ENCODE results near the gene IL17B. TPM values are rescaled to one million over a fixed set of nuclear protein-coding genes. Genes with fewer than 3 reads are reported as not detected.
"Not testable (repeated sequence)": the region's sequence is repeated elsewhere in the genome, so short reads cannot be mapped to it uniquely, and the experiment has no call there.

Gene IL17B
- total and polyA plus RNA-seq, 4 donors = 0.87 to 4.0 (median 2.2) TPM

DNA sequence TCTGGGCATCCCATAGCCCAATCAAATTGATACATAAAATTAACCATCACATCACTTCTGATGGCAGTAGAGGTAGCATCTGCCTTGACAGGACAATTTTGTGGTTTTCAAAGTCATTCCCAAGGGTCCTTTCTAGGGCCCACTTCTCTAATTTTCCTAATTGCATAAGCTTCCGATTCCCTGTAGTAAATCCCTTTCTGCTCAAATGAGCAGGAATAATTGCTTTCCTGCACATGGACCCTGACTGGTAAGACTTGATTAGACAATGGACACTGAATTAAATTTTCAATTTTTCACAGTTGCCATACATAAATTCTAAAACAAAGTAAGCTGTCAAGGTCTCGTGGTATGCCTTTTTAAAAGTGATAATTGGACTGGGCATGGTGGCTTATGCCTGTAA lies 22.0 kb upstream of the IL17B start:
- Histone ChIP-seq H3K4me1 (ENCODE audit: control insufficient read depth, insufficient read depth, low read length) (peaks cover 8% of the 10 kb centered on the region), H3K36me3 (ENCODE audit: control insufficient read depth, insufficient read depth, low read length) (no peaks in the 10 kb centered on the region), H3K27me3 (ENCODE audit: control insufficient read depth, insufficient read depth, low read length) (no peaks in the 10 kb centered on the region), H3K4me3 (ENCODE audit: low read depth, low read length) (no peak overlapping the region), H3K27ac (ENCODE audit: low read depth, low read length) (peak overlapping the region; percentile 49), H3K9me3 (ENCODE audit: control insufficient read depth, insufficient read depth, low read length) (no peaks in the 10 kb centered on the region)
- no peak for DNase-seq (ENCODE audit: low read depth in 4 of 6, low spot score in 6 of 6)
- no CpG with 5 or more reads among the region's 2 CpGs for WGBS (ENCODE audit: insufficient coverage)

GRCh38 chr5:149400304-149400703 lies 21.2 kb upstream of the IL17B start:
- WGBS (ENCODE audit: insufficient coverage) = 76% methylated on average over 4 of the region's 6 CpGs
- Histone ChIP-seq H3K4me3 (ENCODE audit: low read depth, low read length) (no peak overlapping the region), H3K27me3 (ENCODE audit: control insufficient read depth, insufficient read depth, low read length) (no peaks in the 10 kb centered on the region), H3K9me3 (ENCODE audit: control insufficient read depth, insufficient read depth, low read length) (no peaks in the 10 kb centered on the region), H3K4me1 (ENCODE audit: control insufficient read depth, insufficient read depth, low read length) (peaks cover under 1% of the 10 kb centered on the region), H3K36me3 (ENCODE audit: control insufficient read depth, insufficient read depth, low read length) (no peaks in the 10 kb centered on the region), H3K27ac (ENCODE audit: low read depth, low read length) (peak overlapping the region; percentile 49)
- no peak for DNase-seq (ENCODE audit: low read depth in 4 of 6, low spot score in 6 of 6)

DNA sequence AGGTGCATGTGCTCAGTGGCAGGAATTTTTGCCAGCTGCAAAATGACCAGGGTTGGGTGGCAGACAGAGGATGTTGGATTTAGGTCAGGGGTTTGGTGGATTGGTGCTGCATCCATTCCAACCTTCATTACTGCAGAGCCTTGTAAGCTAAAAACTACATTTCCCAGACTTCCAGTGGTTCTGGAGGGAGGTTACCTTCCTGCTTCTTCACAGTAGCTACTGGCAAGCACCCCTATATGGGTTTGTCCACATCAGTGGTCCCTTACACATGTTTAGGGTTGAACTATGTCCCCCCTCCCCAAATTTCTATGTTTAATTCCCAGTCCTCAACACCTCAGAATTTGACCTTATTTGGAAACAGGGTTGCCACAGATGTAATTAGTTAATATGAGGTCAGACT lies 20.7 kb upstream of the IL17B start:
- H3K9me3 ChIP-seq (ENCODE audit: control insufficient read depth, insufficient read depth, low read length) = no peaks in the 10 kb centered on the region
- H3K4me1 ChIP-seq (ENCODE audit: control insufficient read depth, insufficient read depth, low read length) = no peaks in the 10 kb centered on the region
- H3K36me3 ChIP-seq (ENCODE audit: control insufficient read depth, insufficient read depth, low read length) = no peaks in the 10 kb centered on the region
- no peak overlapping the region for H3K4me3 ChIP-seq (ENCODE audit: low read depth, low read length)
- no peaks in the 10 kb centered on the region for H3K27me3 ChIP-seq (ENCODE audit: control insufficient read depth, insufficient read depth, low read length)
- peak in 1 of 6 donors; percentile 38 for DNase-seq (ENCODE audit: low read depth in 4 of 6, low spot score in 6 of 6)
- peak overlapping the region; percentile 49 for H3K27ac ChIP-seq (ENCODE audit: low read depth, low read length)

GRCh38 chr5:149398747-149399266 lies 19.7 kb upstream of the IL17B start:
- H3K27me3 ChIP-seq (ENCODE audit: control insufficient read depth, insufficient read depth, low read length); H3K36me3 ChIP-seq (ENCODE audit: control insufficient read depth, insufficient read depth, low read length); H3K4me1 ChIP-seq (ENCODE audit: control insufficient read depth, insufficient read depth, low read length); H3K9me3 ChIP-seq (ENCODE audit: control insufficient read depth, insufficient read depth, low read length); DNase-seq (ENCODE audit: low read depth in 4 of 6, low spot score in 6 of 6); H3K4me3 ChIP-seq (ENCODE audit: low read depth, low read length); H3K27ac ChIP-seq (ENCODE audit: low read depth, low read length): not testable (repeated sequence)
- 76% methylated on average over 2 of the region's 7 CpGs for WGBS (ENCODE audit: insufficient coverage)

DNA sequence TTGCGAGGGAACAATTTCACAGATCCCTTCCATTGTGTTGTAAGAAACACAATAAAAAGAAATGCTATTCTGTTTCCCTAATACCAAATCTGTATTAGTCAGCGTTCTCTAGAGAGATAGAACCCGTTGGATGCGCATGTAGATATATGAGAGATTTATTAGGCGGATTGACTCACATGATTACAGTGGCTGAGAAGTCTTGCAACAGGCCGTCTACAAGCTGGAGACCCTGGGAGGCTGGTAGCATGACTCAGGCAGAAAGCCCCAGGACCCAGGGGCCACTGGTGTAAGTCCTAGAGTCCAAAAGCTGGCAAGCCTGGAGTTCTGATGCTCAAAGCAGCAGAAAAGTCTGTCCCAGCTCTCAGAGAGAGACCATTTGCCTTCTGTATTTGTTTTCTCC lies 18.4 kb upstream of the IL17B start:
- 80% methylated on average over 4 of the region's 6 CpGs for WGBS (ENCODE audit: insufficient coverage)
- no peak overlapping the region for H3K27ac ChIP-seq (ENCODE audit: low read depth, low read length)
- no peaks in the 10 kb centered on the region for H3K4me1 ChIP-seq (ENCODE audit: control insufficient read depth, insufficient read depth, low read length)
- no peaks in the 10 kb centered on the region for H3K36me3 ChIP-seq (ENCODE audit: control insufficient read depth, insufficient read depth, low read length)
- H3K27me3 ChIP-seq (ENCODE audit: control insufficient read depth, insufficient read depth, low read length) = no peaks in the 10 kb centered on the region
- no peak for DNase-seq (ENCODE audit: low read depth in 4 of 6, low spot score in 6 of 6)
- H3K9me3 ChIP-seq (ENCODE audit: control insufficient read depth, insufficient read depth, low read length) = no peaks in the 10 kb centered on the region
- H3K4me3 ChIP-seq (ENCODE audit: low read depth, low read length) = no peak overlapping the region

- H3K36me3 ChIP-seq (ENCODE audit: control insufficient read depth, insufficient read depth, low read length); H3K27ac ChIP-seq (ENCODE audit: low read depth, low read length): not testable (repeated sequence)
These were observed 15.9 kb upstream of the IL17B start for GRCh38 chr5:149394996-149395395.

GRCh38 chr5:149392718-149393117 lies 13.6 kb upstream of the IL17B start:
- Histone ChIP-seq H3K4me3 (ENCODE audit: low read depth, low read length) (no peak overlapping the region), H3K27me3 (ENCODE audit: control insufficient read depth, insufficient read depth, low read length) (no peaks in the 10 kb centered on the region), H3K36me3 (ENCODE audit: control insufficient read depth, insufficient read depth, low read length) (no peaks in the 10 kb centered on the region), H3K4me1 (ENCODE audit: control insufficient read depth, insufficient read depth, low read length) (no peaks in the 10 kb centered on the region), H3K9me3 (ENCODE audit: control insufficient read depth, insufficient read depth, low read length) (no peaks in the 10 kb centered on the region), H3K27ac (ENCODE audit: low read depth, low read length) (no peak overlapping the region)
- DNase-seq (ENCODE audit: low read depth in 4 of 6, low spot score in 6 of 6) = no peak
- 90% methylated on average over 1 of the region's 19 CpGs for WGBS (ENCODE audit: insufficient coverage)

More at GRCh38 chr5:149394996-149395395, 15.9 kb upstream of the IL17B start:
- H3K4me1 ChIP-seq (ENCODE audit: control insufficient read depth, insufficient read depth, low read length); DNase-seq (ENCODE audit: low read depth in 4 of 6, low spot score in 6 of 6); H3K27me3 ChIP-seq (ENCODE audit: control insufficient read depth, insufficient read depth, low read length); H3K9me3 ChIP-seq (ENCODE audit: control insufficient read depth, insufficient read depth, low read length); H3K4me3 ChIP-seq (ENCODE audit: low read depth, low read length): not testable (repeated sequence)

- WGBS (ENCODE audit: insufficient coverage) = 83% methylated on average over 6 of the region's 6 CpGs
- Histone ChIP-seq H3K9me3 (ENCODE audit: control insufficient read depth, insufficient read depth, low read length) (no peaks in the 10 kb centered on the region), H3K36me3 (ENCODE audit: control insufficient read depth, insufficient read depth, low read length) (no peaks in the 10 kb centered on the region), H3K4me3 (ENCODE audit: low read depth, low read length) (no peak overlapping the region), H3K4me1 (ENCODE audit: control insufficient read depth, insufficient read depth, low read length) (peaks cover 3% of the 10 kb centered on the region), H3K27me3 (ENCODE audit: control insufficient read depth, insufficient read depth, low read length) (no peaks in the 10 kb centered on the region), H3K27ac (ENCODE audit: low read depth, low read length) (no peak overlapping the region)
- DNase-seq (ENCODE audit: low read depth in 4 of 6, low spot score in 6 of 6) = no peak
These were observed 12.4 kb upstream of the IL17B start for GRCh38 chr5:149391524-149391923.

DNA sequence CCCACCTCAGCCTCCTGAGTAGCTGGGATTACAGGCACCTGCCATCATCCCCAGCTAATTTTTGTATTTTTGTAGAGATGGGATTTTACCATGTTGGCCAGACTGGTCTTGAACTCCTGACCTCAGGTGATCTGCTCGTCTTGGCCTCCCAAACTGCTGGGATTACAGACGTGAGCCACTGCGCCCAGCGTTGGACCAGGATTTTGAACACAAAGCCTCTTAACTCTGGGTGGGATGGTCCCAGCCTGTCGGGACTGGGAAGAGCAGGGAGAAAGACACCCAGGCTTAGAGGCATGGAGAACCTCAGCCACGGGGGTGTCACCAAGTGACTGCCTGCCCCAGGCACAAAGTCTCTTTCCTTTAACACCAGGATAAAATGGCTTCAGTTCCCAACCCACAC lies 12.0 kb upstream of the IL17B start:
- not testable (repeated sequence) for H3K9me3 ChIP-seq (ENCODE audit: control insufficient read depth, insufficient read depth, low read length); DNase-seq (ENCODE audit: low read depth in 4 of 6, low spot score in 6 of 6); H3K27ac ChIP-seq (ENCODE audit: low read depth, low read length); H3K4me3 ChIP-seq (ENCODE audit: low read depth, low read length); H3K27me3 ChIP-seq (ENCODE audit: control insufficient read depth, insufficient read depth, low read length); H3K4me1 ChIP-seq (ENCODE audit: control insufficient read depth, insufficient read depth, low read length); H3K36me3 ChIP-seq (ENCODE audit: control insufficient read depth, insufficient read depth, low read length)
- WGBS (ENCODE audit: insufficient coverage) = 88% methylated on average over 6 of the region's 6 CpGs

DNA sequence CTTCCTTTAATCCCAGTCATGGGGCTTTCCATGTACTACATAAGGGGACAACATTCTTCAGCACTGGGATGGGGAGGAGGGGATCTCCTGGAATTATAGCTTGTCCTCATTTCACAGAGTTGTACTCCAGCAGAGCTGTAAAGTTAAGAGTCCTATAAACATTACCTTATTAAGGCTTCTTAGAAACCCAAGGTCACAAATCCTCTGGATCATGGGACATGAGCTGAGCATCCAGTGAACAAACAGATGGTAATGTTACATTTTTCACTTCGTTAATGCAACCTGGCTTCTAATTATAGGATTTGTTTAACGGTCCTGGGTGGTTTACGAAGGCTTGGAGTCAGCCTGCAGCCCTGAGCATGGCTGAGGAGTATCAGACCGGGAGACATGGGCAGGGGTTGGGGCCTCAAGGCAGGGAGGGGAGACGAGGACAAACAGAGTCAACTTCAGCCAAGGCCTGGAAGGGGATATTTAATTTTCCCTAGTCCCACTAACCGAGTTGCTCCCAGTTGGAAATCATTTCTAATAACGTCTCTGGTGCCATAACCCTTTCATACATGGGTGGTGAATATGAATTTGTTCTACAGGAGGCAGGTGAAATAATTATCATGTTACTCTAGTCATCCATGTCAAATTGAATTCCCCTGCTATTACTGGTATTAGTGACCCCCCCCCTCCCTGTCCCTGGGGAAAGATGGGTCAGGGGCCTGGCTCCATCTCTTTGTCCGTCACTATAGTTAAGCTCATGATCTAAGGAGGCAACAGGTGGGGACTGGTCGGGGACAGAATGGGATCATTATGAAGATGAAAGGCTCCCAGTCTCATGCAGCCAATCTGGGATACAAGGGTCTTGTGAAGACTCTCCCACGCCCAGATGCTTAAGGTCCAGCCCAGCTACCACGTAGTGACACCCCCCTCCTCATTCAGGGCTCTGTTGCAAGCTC lies 10.7 kb upstream of the IL17B start:
- peaks cover 11% of the 10 kb centered on the region for H3K4me1 ChIP-seq (ENCODE audit: control insufficient read depth, insufficient read depth, low read length)
- no peaks in the 10 kb centered on the region for H3K27me3 ChIP-seq (ENCODE audit: control insufficient read depth, insufficient read depth, low read length)
- no peak for DNase-seq (ENCODE audit: low read depth in 4 of 6, low spot score in 6 of 6)
- H3K4me3 ChIP-seq (ENCODE audit: low read depth, low read length) = no peak overlapping the region
- H3K27ac ChIP-seq (ENCODE audit: low read depth, low read length) = no peak overlapping the region
- no peaks in the 10 kb centered on the region for H3K9me3 ChIP-seq (ENCODE audit: control insufficient read depth, insufficient read depth, low read length)
- H3K36me3 ChIP-seq (ENCODE audit: control insufficient read depth, insufficient read depth, low read length) = no peaks in the 10 kb centered on the region
- 81% methylated on average over 6 of the region's 11 CpGs for WGBS (ENCODE audit: insufficient coverage)
